Trophoblast cell (in vitro differentiated cells and primary cell): ENCODE results near the gene ARMC5.

ENCODE experiments used
- DNase-seq, 2 donors: peaks; one replicate each; pipeline ENCODE4 v3.0.0-alpha.2; 2016
- H2AFZ ChIP-seq: 2 replicates; pipeline ENCODE4 v1.6.1; 2013; ENCODE audit warnings: low read length, moderate library complexity, mild to moderate bottlenecking; ENCODE audit not compliant: insufficient read depth, poor library complexity
- H2AK5ac ChIP-seq: 2 replicates; pipeline ENCODE4 v1.6.1; 2013; ENCODE audit warnings: mild to moderate bottlenecking, low read length
- H2BK120ac ChIP-seq: 2 replicates; pipeline ENCODE4 v1.6.1; 2013; ENCODE audit warnings: low read length, mild to moderate bottlenecking, moderate library complexity; ENCODE audit not compliant: insufficient read depth, poor library complexity
- H2BK12ac ChIP-seq: 2 replicates; pipeline ENCODE4 v1.6.1; 2013; ENCODE audit warnings: mild to moderate bottlenecking, low read length, moderate library complexity
- H2BK5ac ChIP-seq: 2 replicates; pipeline ENCODE4 v1.6.1; 2013; ENCODE audit warnings: low read length, low read depth, moderate library complexity, mild to moderate bottlenecking; ENCODE audit not compliant: poor library complexity
- H3K14ac ChIP-seq: 2 replicates; pipeline ENCODE4 v1.6.1; 2013; ENCODE audit warnings: mild to moderate bottlenecking, low read length
- H3K18ac ChIP-seq: 2 replicates; pipeline ENCODE4 v1.6.1; 2013; ENCODE audit warnings: mild to moderate bottlenecking, low read length
- H3K23ac ChIP-seq: 2 replicates; pipeline ENCODE4 v1.6.1; 2013; ENCODE audit warnings: low read length
- H3K27ac ChIP-seq: 2 replicates; pipeline ENCODE4 v1.5.1; 2013; ENCODE audit warnings: low read depth, mild to moderate bottlenecking, inconsistent platforms, low read length, moderate library complexity
- H3K27me3 ChIP-seq: 2 replicates; pipeline ENCODE4 v1.6.1; 2013; ENCODE audit warnings: inconsistent platforms, mild to moderate bottlenecking, low read length, moderate library complexity; ENCODE audit not compliant: insufficient read depth
- H3K36me3 ChIP-seq, 2 experiments: 1 replicate in 1 of 2; 2 replicates in 1 of 2; pipeline ENCODE4 v1.6.1; 2013; ENCODE audit warnings: low read length in 2 of 2, mild to moderate bottlenecking in 2 of 2, moderate library complexity in 1 of 2; ENCODE audit not compliant: insufficient read depth in 2 of 2, control insufficient read depth in 1 of 2
- H3K4ac ChIP-seq: 2 replicates; pipeline ENCODE4 v1.6.1; 2013; ENCODE audit warnings: low read depth, mild to moderate bottlenecking, low read length, moderate library complexity
- H3K4me1 ChIP-seq, 2 experiments: 1 replicate in 1 of 2; 2 replicates in 1 of 2; pipeline ENCODE4 v1.6.1; 2013; ENCODE audit warnings: low read length in 2 of 2, mild to moderate bottlenecking in 2 of 2, moderate library complexity in 1 of 2; ENCODE audit not compliant: insufficient read depth in 2 of 2, control insufficient read depth in 1 of 2
- H3K4me2 ChIP-seq: 2 replicates; pipeline ENCODE4 v1.6.1; 2013; ENCODE audit warnings: inconsistent platforms, mild to moderate bottlenecking, low read length, moderate library complexity
- H3K4me3 ChIP-seq: 2 replicates; pipeline ENCODE4 v1.5.1; 2013; ENCODE audit warnings: mild to moderate bottlenecking, low read depth, low read length, inconsistent platforms
- H3K79me1 ChIP-seq: one replicate; pipeline ENCODE4 v1.6.1; 2013; ENCODE audit warnings: low read length
- H3K79me2 ChIP-seq: 2 replicates; pipeline ENCODE4 v1.6.1; 2013; ENCODE audit warnings: low read length, mild to moderate bottlenecking; ENCODE audit not compliant: control insufficient read depth, insufficient read depth, poor library complexity
- H3K9ac ChIP-seq: 2 replicates; pipeline ENCODE4 v1.6.1; 2013; ENCODE audit warnings: mild to moderate bottlenecking, low read length
- H3K9me3 ChIP-seq: 2 replicates; pipeline ENCODE4 v1.6.1; 2013; ENCODE audit warnings: low read depth, mild to moderate bottlenecking, control low read depth, inconsistent platforms, low read length; ENCODE audit not compliant: insufficient read depth
- H4K12ac ChIP-seq: 2 replicates; pipeline ENCODE4 v1.6.1; 2013; ENCODE audit warnings: low read depth, mild to moderate bottlenecking, low read length, moderate library complexity
- H4K8ac ChIP-seq: 2 replicates; pipeline ENCODE4 v1.6.1; 2013; ENCODE audit warnings: low read depth, mild to moderate bottlenecking, low read length, moderate library complexity
- H4K91ac ChIP-seq: one replicate; pipeline ENCODE4 v1.6.1; 2013; ENCODE audit warnings: low read depth, mild to moderate bottlenecking, low read length, moderate library complexity
- WGBS: extraction: QIAGEN DNeasy Blood & Tissue Kit; methylation state at CpG from one replicate; pipeline ENCODE4 v1.1.7; 2013; ENCODE audit warnings: missing lambda C conversion rate; ENCODE audit not compliant: insufficient read length, insufficient coverage; ENCODE audit errors: extremely low coverage; 5-methylcytosine and 5-hydroxymethylcytosine counted together

Gene ARMC5

GRCh38 chr16:31484491-31485171, 25.3 kb downstream of the ARMC5 start:
- H3K79me2 ChIP-seq, result no peaks in the 10 kb centered on the region
- WGBS, result no CpG with 5 or more reads among the region's 14 CpGs

GRCh38 chr16:31485571-31485970, 26.3 kb downstream of the ARMC5 start:
- DNase-seq, result no peak
- Histone ChIP-seq H3K79me2 (no peaks in the 10 kb centered on the region), H3K27ac (no peak overlapping the region), H3K79me1 (no peaks in the 10 kb centered on the region), H4K12ac (no peak overlapping the region), H2BK5ac (no peak overlapping the region), H3K4me1 (peaks cover 7 to 14% of the 10 kb centered on the region in 2 experiments), H3K14ac (no peak overlapping the region), H3K4me3 (no peak overlapping the region), H3K4ac (no peak overlapping the region), H4K91ac (no peak overlapping the region), H3K4me2 (no peak overlapping the region), H3K27me3 (peaks cover 35% of the 10 kb centered on the region), H2BK12ac (no peak overlapping the region), H3K36me3 (peaks cover 8 to 11% of the 10 kb centered on the region in 2 experiments), H3K23ac (no peak overlapping the region), H3K18ac (no peak overlapping the region), H4K8ac (no peak overlapping the region), H2AFZ (no peak overlapping the region), H3K9ac (no peak overlapping the region), H3K9me3 (peaks cover 11% of the 10 kb centered on the region), H2AK5ac (no peak overlapping the region), H2BK120ac (no peak overlapping the region)
- WGBS, result no CpG with 5 or more reads among the region's 17 CpGs

More at GRCh38 chr16:31484491-31485171, 25.3 kb downstream of the ARMC5 start:
- Histone ChIP-seq H3K4ac (no peak overlapping the region), H2BK5ac (no peak overlapping the region), H2AFZ (no peak overlapping the region), H3K4me2 (no peak overlapping the region), H3K14ac (no peak overlapping the region), H2BK12ac (no peak overlapping the region), H4K12ac (no peak overlapping the region), H3K4me1 (peaks cover 7 to 14% of the 10 kb centered on the region in 2 experiments), H4K91ac (no peak overlapping the region), H2AK5ac (no peak overlapping the region), H2BK120ac (no peak overlapping the region), H3K4me3 (no peak overlapping the region), H3K27ac (no peak overlapping the region), H3K9me3 (peaks cover 11% of the 10 kb centered on the region), H4K8ac (no peak overlapping the region), H3K27me3 (peaks cover 35% of the 10 kb centered on the region), H3K79me1 (no peaks in the 10 kb centered on the region), H3K9ac (no peak overlapping the region), H3K23ac (no peak overlapping the region), H3K36me3 (peaks cover 0 to 2% of the 10 kb centered on the region in 2 experiments), H3K18ac (no peak overlapping the region)
- no peak for DNase-seq

- Histone ChIP-seq H3K27ac (no peak overlapping the region), H3K18ac (no peak overlapping the region), H2AFZ (no peak overlapping the region), H4K8ac (no peak overlapping the region), H3K4me3 (no peak overlapping the region), H2AK5ac (no peak overlapping the region), H2BK12ac (no peak overlapping the region), H4K12ac (no peak overlapping the region), H2BK5ac (no peak overlapping the region), H3K9ac (no peak overlapping the region), H3K23ac (no peak overlapping the region), H3K79me1 (no peaks in the 10 kb centered on the region), H4K91ac (no peak overlapping the region), H3K14ac (no peak overlapping the region), H2BK120ac (no peak overlapping the region), H3K4me1 (peaks cover 7 to 14% of the 10 kb centered on the region in 2 experiments), H3K4me2 (no peak overlapping the region), H3K4ac (no peak overlapping the region), H3K27me3 (peaks cover 35% of the 10 kb centered on the region), H3K9me3 (peaks cover 11% of the 10 kb centered on the region), H3K36me3 (peaks cover 12 to 14% of the 10 kb centered on the region in 2 experiments), H3K79me2 (no peaks in the 10 kb centered on the region)
- WGBS, result no CpG with 5 or more reads among the region's 5 CpGs
- no peak for DNase-seq
Observed at GRCh38 chr16:31486045-31486444, 26.7 kb downstream of the ARMC5 start.

GRCh38 chr16:31487071-31487719, 27.9 kb downstream of the ARMC5 start:
- Histone ChIP-seq H2BK120ac (no peak overlapping the region), H3K27me3 (peaks cover 35% of the 10 kb centered on the region), H2AFZ (no peak overlapping the region), H3K36me3 (peaks cover 21% of the 10 kb centered on the region in 2 experiments), H3K4ac (no peak overlapping the region), H2BK5ac (no peak overlapping the region), H3K4me1 (peaks cover 7 to 14% of the 10 kb centered on the region in 2 experiments), H2AK5ac (no peak overlapping the region), H3K18ac (no peak overlapping the region), H4K91ac (no peak overlapping the region), H3K79me2 (no peaks in the 10 kb centered on the region), H3K23ac (no peak overlapping the region), H3K9ac (no peak overlapping the region), H3K4me2 (peak overlapping the region; percentile 64), H2BK12ac (no peak overlapping the region), H3K4me3 (peak overlapping the region; percentile 33), H3K14ac (no peak overlapping the region), H4K8ac (no peak overlapping the region), H3K79me1 (no peaks in the 10 kb centered on the region), H4K12ac (no peak overlapping the region), H3K9me3 (peaks cover 11% of the 10 kb centered on the region), H3K27ac (no peak overlapping the region)
- no CpG with 5 or more reads among the region's 48 CpGs for WGBS
- no peak for DNase-seq
